IPS-NIHi7 (cell line): ENCODE results near the gene LAMA3.

ENCODE experiments used
- DNase-seq: peaks from one replicate; pipeline ENCODE4 v3.0.0; 2012; ENCODE audit warnings: mixed read lengths; ENCODE audit errors: extremely low spot score

The LAMA3 gene

DNA sequence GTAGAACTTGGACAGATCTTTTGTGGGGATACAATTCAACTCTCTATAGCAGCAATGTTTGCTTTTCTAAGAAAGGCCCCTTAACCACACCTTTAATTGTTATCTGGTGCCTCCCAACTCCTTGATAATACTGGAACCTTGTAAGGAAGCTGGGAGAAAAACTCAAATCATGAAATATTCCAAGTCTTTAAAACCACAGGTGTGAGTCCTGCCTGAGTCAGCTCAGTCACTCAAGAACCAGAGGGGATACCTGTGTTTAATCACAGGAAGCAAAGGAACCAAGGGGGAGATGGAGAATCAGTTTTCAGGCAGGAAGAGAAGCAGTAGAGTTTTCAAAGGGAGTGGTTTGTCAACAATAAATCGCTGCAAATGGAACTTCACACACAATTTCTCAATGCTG lies 159.9 kb downstream of the LAMA3 start:
- no peak for DNase-seq

DNA sequence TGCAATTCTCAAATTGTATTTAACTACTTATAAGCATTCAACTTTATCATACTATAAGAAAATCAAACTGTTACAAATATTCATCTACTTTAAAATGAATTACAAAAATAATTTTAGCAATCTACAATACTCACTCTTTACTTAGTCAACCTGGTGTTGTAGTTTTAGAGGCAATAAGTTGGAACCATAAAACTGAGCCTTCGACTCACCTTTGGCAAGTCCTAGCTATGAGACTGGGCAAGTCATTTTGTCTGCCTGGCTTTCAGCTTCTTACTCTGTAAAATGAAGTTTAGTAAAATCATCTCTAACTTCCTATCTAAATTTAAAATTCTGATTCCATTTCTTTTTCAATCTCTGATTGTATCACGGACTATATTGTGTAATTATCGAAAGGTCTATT lies 161.0 kb downstream of the LAMA3 start:
- DNase-seq = no peak

DNA sequence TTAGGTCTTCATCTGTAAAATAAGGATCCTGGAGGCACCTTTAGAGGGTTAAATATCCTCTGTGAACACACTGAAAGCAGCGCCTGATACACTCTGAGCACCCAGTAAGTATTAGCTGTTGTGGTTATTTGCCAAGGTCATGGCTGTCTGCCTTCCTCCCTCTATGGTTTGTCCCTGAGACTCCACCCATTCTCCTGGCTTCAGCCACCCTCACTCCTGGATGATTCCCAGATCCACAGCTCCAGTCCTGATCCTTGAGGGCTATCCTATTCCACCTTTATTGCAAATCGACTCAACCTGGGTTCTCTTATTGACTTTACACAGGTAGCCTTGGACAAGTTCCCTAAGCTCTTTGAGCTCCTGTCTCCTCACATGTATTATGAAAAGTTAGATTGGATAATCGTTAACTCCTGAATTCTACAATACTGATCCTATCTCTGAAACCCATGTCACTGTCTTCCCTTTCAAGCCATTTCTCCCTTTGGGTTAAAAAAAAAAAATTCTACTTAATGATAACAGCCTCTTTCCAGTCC lies 162.3 kb downstream of the LAMA3 start:
- no peak for DNase-seq

DNA sequence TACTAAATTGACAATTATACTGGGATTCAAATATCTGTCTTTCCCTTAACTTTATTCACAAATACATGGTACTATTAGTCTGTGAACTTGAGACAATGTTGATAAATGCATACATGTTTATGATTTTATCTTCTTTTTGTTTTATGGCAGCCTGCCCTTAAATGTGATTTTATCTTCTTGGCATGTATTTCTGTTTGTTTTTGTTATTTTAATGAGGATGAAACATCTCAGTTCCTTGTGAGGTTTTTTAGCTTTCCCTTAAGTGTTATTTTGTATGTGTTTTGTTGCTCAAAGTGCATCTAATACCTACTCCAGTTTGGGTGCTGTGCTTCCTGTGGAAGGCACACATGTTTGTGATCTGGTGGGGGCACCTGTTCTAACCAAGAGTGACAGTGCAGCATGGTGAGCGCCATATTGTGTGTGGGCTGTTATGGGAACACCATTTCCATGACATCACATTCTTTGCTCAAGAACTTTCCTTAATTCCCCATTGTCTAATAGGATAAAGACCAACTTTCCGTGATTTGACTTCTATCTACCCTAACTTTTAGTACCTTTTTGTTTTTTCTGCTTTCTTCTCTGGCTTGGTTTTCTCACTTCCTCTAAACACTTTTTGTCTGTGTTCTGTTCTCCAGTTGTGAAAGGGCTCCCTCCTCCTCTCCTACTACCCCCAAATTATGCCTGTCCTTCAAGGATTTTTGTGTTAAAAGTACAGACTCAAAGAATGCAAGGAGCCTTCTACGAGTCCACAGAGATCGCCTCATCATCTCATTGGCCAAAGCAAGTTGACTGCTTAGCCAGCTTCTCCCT lies 163.2 kb downstream of the LAMA3 start:
- no peak for DNase-seq

DNA sequence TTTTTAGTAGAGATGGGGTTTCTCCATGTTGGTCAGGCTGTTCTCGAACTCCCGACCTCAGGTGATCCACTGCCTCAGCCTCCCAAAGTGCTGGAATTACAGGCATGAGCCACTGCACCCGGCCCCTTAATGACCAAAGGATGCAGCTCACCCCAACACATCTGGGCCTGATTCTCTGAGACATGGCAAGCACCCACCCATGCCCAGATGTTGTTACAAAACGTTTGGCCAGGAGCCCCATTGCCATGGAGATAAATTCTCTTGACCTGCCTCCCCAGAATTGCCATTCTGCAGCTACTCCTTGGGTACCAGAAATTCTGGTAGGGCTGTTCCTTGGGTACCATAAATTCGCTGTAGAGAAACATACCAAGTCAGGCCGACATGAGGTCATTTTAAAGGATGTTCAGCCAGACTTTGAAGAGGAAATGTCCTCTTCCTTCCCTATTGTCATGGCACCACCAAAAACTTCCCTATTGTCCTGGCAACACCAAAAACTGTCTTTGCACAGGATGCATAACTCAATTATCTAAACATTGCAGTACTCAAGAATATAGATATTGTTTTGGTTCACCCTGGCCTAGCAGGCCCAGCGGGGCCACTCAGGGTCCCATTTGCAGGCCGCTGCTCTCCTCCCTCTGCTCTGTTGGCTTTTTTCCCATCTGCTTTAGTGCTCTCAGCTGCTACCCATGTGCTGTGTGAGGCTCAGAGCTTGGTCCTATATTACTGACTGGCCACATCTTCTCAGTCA lies 164.4 kb downstream of the LAMA3 start:
- no peak for DNase-seq

DNA sequence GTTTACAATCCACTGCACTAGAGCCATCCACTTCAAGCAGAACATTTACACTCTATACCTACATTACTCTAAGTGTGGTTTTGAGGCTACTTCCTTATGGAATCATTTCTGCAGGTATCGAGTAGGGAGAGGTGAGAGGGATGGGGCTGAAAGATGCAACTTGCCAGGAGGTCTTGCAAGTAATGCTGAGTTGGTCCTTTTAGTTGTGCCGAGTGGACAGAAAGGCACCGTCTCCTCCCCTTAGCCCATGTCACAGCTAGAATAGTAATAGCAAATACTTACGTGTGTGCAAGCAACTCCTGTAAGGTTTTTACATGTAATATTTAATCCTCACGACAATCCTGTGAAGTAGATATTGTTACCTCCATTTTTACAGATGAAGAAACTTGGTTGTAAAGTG lies 166.5 kb downstream of the LAMA3 start:
- no peak for DNase-seq

DNA sequence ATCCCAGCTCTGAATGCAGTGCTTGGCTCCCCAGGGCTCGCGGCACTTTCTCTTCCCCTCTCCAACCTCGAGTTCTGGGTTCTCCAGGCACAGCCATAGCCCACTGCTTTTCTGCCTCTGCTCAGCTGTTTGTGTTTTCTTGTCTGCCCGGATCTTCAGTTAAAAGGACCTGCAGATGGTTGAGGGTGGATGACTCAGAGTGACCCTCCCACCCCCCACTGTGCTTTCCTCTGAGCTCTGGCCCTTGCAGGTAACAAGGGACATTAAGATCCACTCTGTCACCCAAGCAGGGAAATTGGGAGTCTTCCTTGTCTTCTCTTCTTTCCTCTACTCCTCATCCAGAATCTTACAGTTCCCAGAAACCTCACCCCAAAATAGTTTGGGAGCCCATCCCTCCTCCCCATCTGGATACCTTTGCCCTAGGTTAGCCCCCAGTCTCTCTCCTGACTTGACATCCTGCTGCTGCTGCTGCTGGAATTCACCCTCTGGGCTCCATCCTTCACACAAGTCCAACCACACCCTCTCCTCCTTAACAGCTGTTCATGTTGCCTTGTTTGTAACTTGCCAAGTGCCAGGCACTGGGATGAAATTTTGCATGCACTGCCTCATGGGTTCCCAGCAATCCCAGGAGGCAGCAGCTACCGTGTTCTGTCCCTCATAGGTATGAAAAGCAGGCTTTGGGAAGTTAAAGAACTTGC lies 167.4 kb downstream of the LAMA3 start:
- peak; percentile 56 for DNase-seq

GRCh38 chr18:23857164-23857552 lies 167.9 kb downstream of the LAMA3 start:
- DNase-seq = no peak

DNA sequence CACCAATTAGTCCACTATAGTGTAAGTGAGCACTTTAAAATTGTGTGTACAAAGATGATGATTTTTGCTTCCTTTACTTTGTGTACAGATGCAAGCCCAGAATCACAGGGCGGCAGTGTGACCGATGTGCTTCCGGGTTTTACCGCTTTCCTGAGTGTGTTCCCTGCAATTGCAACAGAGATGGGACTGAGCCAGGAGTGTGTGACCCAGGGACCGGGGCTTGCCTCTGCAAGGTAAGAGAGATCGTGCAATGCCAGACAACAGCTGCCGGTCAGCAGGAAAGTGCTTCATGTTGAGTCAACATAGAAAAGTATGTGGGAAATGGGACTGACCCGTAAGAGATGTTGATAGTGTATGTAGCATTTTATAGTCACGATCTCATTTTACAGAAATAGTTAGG lies 168.5 kb downstream of the LAMA3 start:
- DNase-seq = no peak

DNA sequence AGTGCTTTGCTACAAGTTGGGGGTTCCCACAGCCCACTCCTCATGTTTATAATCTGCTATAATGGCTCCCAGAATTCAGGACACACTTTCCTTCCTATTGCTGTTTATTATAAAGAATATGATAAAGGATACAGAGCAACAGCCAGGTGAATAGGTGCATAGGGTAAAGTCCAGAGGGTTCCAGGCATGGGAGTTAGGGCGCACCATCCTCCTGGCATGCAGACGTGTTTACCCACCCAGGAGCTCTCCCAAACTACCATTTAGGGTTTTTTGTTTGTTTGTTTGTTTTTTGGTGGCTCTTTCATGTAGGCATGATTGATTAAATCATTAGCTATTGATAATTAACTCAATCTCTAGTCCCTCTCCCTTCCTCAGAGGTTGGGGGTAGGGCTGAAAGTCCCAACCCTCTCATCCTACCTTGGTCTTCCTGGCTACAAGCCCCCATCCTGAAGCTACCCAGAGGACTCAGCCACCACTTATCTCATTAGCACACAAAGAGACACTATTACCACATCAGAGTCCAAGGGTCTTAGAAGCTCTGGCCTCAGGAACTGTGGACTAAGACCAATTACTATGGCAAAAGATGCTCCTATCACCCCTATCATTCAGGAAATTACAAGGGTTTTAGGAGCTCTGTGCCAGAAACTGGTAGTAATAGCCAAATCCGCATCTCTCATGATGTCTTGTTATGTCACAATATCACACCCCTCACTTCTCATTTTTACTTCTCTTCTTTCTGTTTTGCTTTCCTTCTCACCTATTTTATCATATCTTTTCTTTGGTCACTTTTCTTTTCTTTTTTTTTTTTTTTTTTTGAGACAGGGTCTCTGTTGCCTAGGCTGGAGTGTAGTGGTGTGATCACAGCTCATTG lies 170.4 kb downstream of the LAMA3 start:
- DNase-seq = no peak

- DNase-seq = no peak
Measured at GRCh38 chr18:23861326-23861725, 172.1 kb downstream of the LAMA3 start.

- no peak for DNase-seq
Measured at GRCh38 chr18:23861805-23862470, 172.7 kb downstream of the LAMA3 start.

DNA sequence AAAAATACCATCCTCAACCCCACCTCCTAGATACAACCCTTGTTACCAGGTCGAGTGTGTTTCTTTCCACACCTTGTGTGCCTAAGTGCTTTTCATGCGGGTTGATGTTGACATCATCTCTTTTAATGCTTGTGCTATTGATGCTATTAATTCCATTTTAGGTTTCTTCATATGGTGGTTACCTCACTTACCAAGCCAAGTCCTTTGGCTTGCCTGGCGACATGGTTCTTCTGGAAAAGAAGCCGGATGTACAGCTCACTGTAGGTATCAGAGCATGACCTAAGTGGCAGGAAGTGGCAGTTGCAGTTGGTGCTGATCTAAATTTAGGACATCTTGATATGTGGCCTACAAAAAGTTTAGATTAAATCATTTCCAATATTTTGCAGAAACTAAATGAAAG lies 175.4 kb downstream of the LAMA3 start:
- no peak for DNase-seq

- DNase-seq = no peak
Measured at GRCh38 chr18:23867006-23867405, 177.8 kb downstream of the LAMA3 start.

DNA sequence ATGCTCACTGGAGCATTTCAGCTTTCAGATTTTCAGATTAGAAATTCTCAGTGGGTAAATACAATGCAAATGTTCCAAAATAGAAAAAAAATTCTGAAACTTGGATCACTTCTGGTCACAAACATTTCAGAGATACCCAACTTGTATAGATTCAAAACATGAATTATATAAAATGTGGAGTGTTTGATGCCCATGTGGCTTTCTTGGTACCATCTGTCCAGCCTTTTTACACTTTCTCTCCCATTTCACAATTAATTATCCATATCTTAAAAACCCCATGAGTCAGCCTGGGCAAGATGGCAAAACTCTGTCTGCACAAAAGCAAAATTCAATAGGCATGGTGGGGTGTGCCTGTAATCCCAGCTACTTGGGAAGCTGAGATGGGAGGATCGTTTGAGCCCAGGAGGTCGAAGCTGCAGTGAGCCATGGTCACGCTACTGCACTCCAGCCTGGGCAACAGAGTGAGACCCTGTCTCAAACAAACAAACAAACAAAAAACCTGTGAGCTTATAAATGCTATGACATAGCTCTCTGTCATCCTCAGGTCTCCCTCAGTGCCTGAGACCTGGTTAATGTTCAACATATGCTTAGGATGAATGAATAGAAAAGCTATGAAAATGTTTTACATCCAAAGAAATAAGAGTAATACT lies 179.0 kb downstream of the LAMA3 start:
- DNase-seq = no peak

DNA sequence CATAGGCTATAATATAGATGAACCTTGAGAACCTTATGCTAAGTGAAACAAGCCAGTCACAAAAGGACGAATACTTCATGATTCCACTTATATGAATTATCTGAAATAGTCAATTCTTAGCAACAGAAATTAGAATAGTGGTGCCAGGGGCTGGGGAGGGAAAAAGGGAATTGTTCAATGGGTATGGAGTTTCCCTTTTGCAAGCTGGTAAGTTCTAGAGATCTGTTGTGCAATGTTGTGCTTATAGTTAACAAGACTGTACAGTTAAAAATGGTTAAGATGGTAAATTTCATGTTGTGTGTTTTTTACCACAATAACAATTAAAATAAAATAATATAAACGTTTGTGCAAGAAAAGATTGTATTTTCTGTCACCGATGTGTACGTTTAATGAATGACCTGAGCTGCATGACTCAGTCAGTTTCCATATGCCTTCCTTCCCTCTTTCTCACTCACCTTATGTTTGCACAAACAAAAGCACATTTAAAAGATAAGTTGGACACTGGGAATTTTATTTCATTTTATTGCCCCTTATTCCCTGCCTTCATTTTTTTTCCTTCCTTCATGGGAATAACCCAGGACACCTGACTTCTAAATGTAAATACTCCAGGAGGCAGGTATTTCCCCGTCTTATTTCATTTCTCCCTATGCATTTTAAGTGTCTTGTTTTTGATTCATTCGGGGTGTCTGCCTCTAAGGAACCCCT lies 181.6 kb downstream of the LAMA3 start:
- DNase-seq = no peak

GRCh38 chr18:23871410-23871809 lies 182.2 kb downstream of the LAMA3 start:
- DNase-seq = no peak

- DNase-seq = no peak
Measured at GRCh38 chr18:23872701-23873550, 183.7 kb downstream of the LAMA3 start.
